ENCODE data around the gene DHCR7.

- TF ChIP-seq CTCF (IDR thresholded peaks at IDR 0.05): no peak
- no peak for TF ChIP-seq POLR2A (IDR thresholded peaks at IDR 0.05)
These were observed 56.4 kb downstream of the DHCR7 start for GRCh38 chr11:71391796-71392195.

Measured in ovary (tissue), 3 donors.